ENCODE results near the gene OSMR. TPM values are rescaled to one million over a fixed set of nuclear protein-coding genes. Genes with fewer than 3 reads are reported as not detected.

Gene OSMR
- total and polyA plus RNA-seq, 2 of the 13 experiments (the other 11 are each of a cell fraction or from before 2014, with no cell fraction given), result 21.3 to 86.5 TPM

GRCh38 chr5:38927470-38927869 is 81.7 kb downstream of the OSMR start:
- H2AFZ ChIP-seq (ENCODE audit: low read length), result no peak overlapping the region
- intact Hi-C loops (cut with micrococcal nuclease; ENCODE audit: unreplicated experiment) (no loop called here), in situ Hi-C loops (cut with HindIII; ENCODE audit: extremely low pct_ligation_motif_present, low pct_unique_long_range_greater_than_20kb) (no loop called here)
- H3K27me3 ChIP-seq (ENCODE audit: control insufficient read depth in 1 of 2, insufficient read depth in 2 of 2, low read length in 2 of 2), result no peaks in the 10 kb centered on the region
- H3K9ac ChIP-seq (ENCODE audit: insufficient read depth, low read depth, low read length), result no peak overlapping the region
- no peak for TF ChIP-seq RFX3 (CRISPR knock-in tag; IDR thresholded peaks at IDR 0.05)
- BruUV-seq (replicated peaks), result no TSS peak
- H4K20me1 ChIP-seq (ENCODE audit: insufficient read depth, low read length), result no peaks in the 10 kb centered on the region
- no peak overlapping the region for H3K4me3 ChIP-seq (replicated peaks in 1 of 3; ENCODE audit: insufficient read depth in 1 of 3, low read depth in 2 of 3, low read length in 3 of 3)
- ChIA-PET CTCF (ENCODE audit: low intra/inter-chr PET ratio, low total read pairs) (no interaction called here), POLR2A (no interaction called here)
- no peaks in the 10 kb centered on the region for H3K9me3 ChIP-seq (ENCODE audit: low read length)
- WGBS (ENCODE audit: low lambda C conversion rate), result 88% methylated on average over 2 of the region's 2 CpGs
- DNase-seq (ENCODE audit: low spot score), result no peak
- H3K27ac ChIP-seq (ENCODE audit: extremely low read length, insufficient read depth, low read length), result no peak overlapping the region
- H3K79me2 ChIP-seq (ENCODE audit: insufficient read depth, low read length), result no peaks in the 10 kb centered on the region
- no peak overlapping the region for H3K4me2 ChIP-seq (ENCODE audit: low read depth, low read length)
- peaks cover 8% of the 10 kb centered on the region for H3K4me1 ChIP-seq (ENCODE audit: insufficient read depth, low read length)
- no peak for FAIRE-seq
- H3K36me3 ChIP-seq (replicated peaks in 1 of 2; ENCODE audit: control insufficient read depth in 1 of 2, insufficient read depth in 2 of 2, low read length in 2 of 2), result peaks cover 7 to 51% of the 10 kb centered on the region in 2 experiments
- 0 out of 3 replicates have a peak, but pooled peaks have one; percentile 21 for ATAC-seq

- CTCF ChIA-PET (ENCODE audit: low intra/inter-chr PET ratio, low total read pairs), result no interaction called here
- FAIRE-seq (no peak), ATAC-seq (no peak), DNase-seq (ENCODE audit: low spot score) (no peak)
- H3K4me2 ChIP-seq (ENCODE audit: low read depth, low read length), result no peak overlapping the region
- no peaks in the 10 kb centered on the region for H3K9me3 ChIP-seq (ENCODE audit: low read length)
- H3K27ac ChIP-seq (ENCODE audit: extremely low read length, insufficient read depth, low read length), result no peak overlapping the region
- peaks cover 7 to 54% of the 10 kb centered on the region in 2 experiments for H3K36me3 ChIP-seq (replicated peaks in 1 of 2; ENCODE audit: control insufficient read depth in 1 of 2, insufficient read depth in 2 of 2, low read length in 2 of 2)
- in situ Hi-C loops (cut with HindIII; ENCODE audit: extremely low pct_ligation_motif_present, low pct_unique_long_range_greater_than_20kb) (no loop called here), intact Hi-C loops (cut with micrococcal nuclease; ENCODE audit: unreplicated experiment) (no loop called here)
- no peaks in the 10 kb centered on the region for H3K27me3 ChIP-seq (ENCODE audit: control insufficient read depth in 1 of 2, insufficient read depth in 2 of 2, low read length in 2 of 2)
- no peak overlapping the region for H3K4me3 ChIP-seq (replicated peaks in 1 of 3; ENCODE audit: insufficient read depth in 1 of 3, low read depth in 2 of 3, low read length in 3 of 3)
- 95% methylated on average over 2 of the region's 2 CpGs for WGBS (ENCODE audit: low lambda C conversion rate)
- POLR2A ChIA-PET, result no interaction called here
- no peaks in the 10 kb centered on the region for H3K79me2 ChIP-seq (ENCODE audit: insufficient read depth, low read length)
- no peak overlapping the region for H3K9ac ChIP-seq (ENCODE audit: insufficient read depth, low read depth, low read length)
- H4K20me1 ChIP-seq (ENCODE audit: insufficient read depth, low read length), result no peaks in the 10 kb centered on the region
- H2AFZ ChIP-seq (ENCODE audit: low read length), result no peak overlapping the region
- no peaks in the 10 kb centered on the region for H3K4me1 ChIP-seq (ENCODE audit: insufficient read depth, low read length)
- no TSS peak for BruUV-seq (replicated peaks)
- TF ChIP-seq TBX3 (IDR thresholded peaks at IDR 0.05; ENCODE audit: borderline replicate concordance) (no peak), REXO4 (CRISPR knock-in tag; IDR thresholded peaks at IDR 0.05; ENCODE audit: borderline replicate concordance) (no peak), ZBTB46 (CRISPR knock-in tag; IDR thresholded peaks at IDR 0.05; ENCODE audit: borderline replicate concordance) (no peak), RERE (CRISPR knock-in tag; IDR thresholded peaks at IDR 0.05; ENCODE audit: low read depth) (no peak), MED13 (CRISPR knock-in tag; IDR thresholded peaks at IDR 0.05) (no peak), ZNF251 (CRISPR knock-in tag; IDR thresholded peaks at IDR 0.05) (no peak)
- TF ChIP-seq, protein P1, sequence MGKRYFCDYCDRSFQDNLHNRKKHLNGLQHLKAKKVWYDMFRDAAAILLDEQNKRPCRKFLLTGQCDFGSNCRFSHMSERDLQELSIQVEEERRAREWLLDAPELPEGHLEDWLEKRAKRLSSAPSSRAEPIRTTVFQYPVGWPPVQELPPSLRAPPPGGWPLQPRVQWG (CRISPR knock-in tag; IDR thresholded peaks at IDR 0.05; ENCODE audit: borderline replicate concordance, low read depth), result no peak
- TF ChIP-seq, protein P2, sequence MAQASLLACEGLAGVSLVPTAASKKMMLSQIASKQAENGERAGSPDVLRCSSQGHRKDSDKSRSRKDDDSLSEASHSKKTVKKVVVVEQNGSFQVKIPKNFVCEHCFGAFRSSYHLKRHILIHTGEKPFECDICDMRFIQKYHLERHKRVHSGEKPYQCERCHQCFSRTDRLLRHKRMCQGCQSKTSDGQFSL (CRISPR knock-in tag; IDR thresholded peaks at IDR 0.05), result no peak
Measured at GRCh38 chr5:38929838-38930237, 84.0 kb downstream of the OSMR start.
